Endothelial cell of umbilical vein (primary cell): ENCODE data around the gene NCOA7. TPM values are rescaled to one million over a fixed set of nuclear protein-coding genes. Genes with fewer than 3 reads are reported as not detected.

Experiments
- BruUV-seq: library from RNA; stranded (reverse); fragments of 400-500 nt; replicated peaks from 2 replicates; lab custom pipeline; 2021; lab: Mats Ljungman, UMichigan
- CTCF ChIA-PET: fragments of 300-600, 350-600 bp; sonication (Branson Sonifier 250); formaldehyde crosslinking; loops from one replicate; lab custom pipeline; 2021; ENCODE audit warnings: antibody characterized with exemption, inconsistent platforms; lab: Charles Lee
- POLR2A ChIA-PET: fragments of 300-600, 350-600 bp; sonication (Branson Sonifier 250); formaldehyde crosslinking; loops from one replicate; lab custom pipeline; 2021; ENCODE audit warnings: antibody characterized with exemption, inconsistent platforms; lab: Charles Lee
- DNase-seq: peaks from one replicate; pipeline ENCODE4 v3.0.0-alpha.2; 2011; ENCODE audit warnings: low read depth, low spot score
- FAIRE-seq: peaks from 2 replicates; lab custom pipeline; 2011; peaks lifted over from hg19 to GRCh38; lab: Jason Lieb, UNC
- H2AFZ ChIP-seq: 2 replicates; pipeline ENCODE4 v1.6.0; 2012; ENCODE audit warnings: low read depth, low read length, control low read depth, inconsistent platforms
- H3K27ac ChIP-seq: 2 replicates; pipeline ENCODE4 v1.5.1; 2011; ENCODE audit warnings: low read depth, mild to moderate bottlenecking, control low read depth, low read length, moderate library complexity; ENCODE audit not compliant: insufficient read depth
- H3K27me3 ChIP-seq, 2 experiments: 2 replicates each; pipeline versions ENCODE4 v1.6.0 to v1.6.1; 2011; ENCODE audit warnings: low read length in 2 of 2, mixed read lengths in 1 of 2; ENCODE audit not compliant: control insufficient read depth in 2 of 2, insufficient read depth in 2 of 2
- H3K36me3 ChIP-seq, 2 experiments: 2 replicates in 1 of 2; 3 replicates in 1 of 2; pipeline ENCODE4 v1.5.1; 2011; ENCODE audit warnings: low read length in 2 of 2, mild to moderate bottlenecking in 1 of 2, moderate library complexity in 1 of 2; ENCODE audit not compliant: control insufficient read depth in 2 of 2, insufficient read depth in 2 of 2; ENCODE audit errors: extremely low read depth in 1 of 2
- H3K4me1 ChIP-seq: 3 replicates; pipeline ENCODE4 v1.5.1; 2011; ENCODE audit warnings: mild to moderate bottlenecking, low read length; ENCODE audit not compliant: control insufficient read depth, insufficient read depth; ENCODE audit errors: extremely low read depth
- H3K4me2 ChIP-seq: 2 replicates; pipeline ENCODE4 v1.6.1; 2011; ENCODE audit warnings: low read length, control low read depth, mixed read lengths; ENCODE audit not compliant: insufficient read depth
- H3K4me3 ChIP-seq, 3 experiments: fragments of 200-600 bp in 1 of 3; sonication (generic), shearing (Covaris generic) in 1 of 3; replicated peaks in 1 of 3; 2 replicates each; pipeline ENCODE4 v1.5.1; 2011 to 2016; ENCODE audit warnings: control low read depth in 3 of 3, low read length in 3 of 3, mild to moderate bottlenecking in 2 of 3, inconsistent platforms in 1 of 3, low read depth in 1 of 3, moderate library complexity in 1 of 3; ENCODE audit not compliant: insufficient read depth in 1 of 3
- H3K79me2 ChIP-seq: 2 replicates; pipeline ENCODE4 v1.6.0; 2012; ENCODE audit warnings: low read length, inconsistent platforms; ENCODE audit not compliant: control insufficient read depth, insufficient read depth
- H3K9ac ChIP-seq: replicated peaks from 2 replicates; pipeline ENCODE3; 2011; ENCODE audit warnings: low read length, control low read depth; ENCODE audit not compliant: insufficient read depth; ENCODE audit errors: extremely low read depth
- H3K9me1 ChIP-seq: replicated peaks from 3 replicates; pipeline ENCODE4 v1.6.0; 2011; ENCODE audit warnings: mild to moderate bottlenecking, low read length; ENCODE audit not compliant: control insufficient read depth, insufficient read depth; ENCODE audit errors: extremely low read depth
- H3K9me3 ChIP-seq: replicated peaks from 2 replicates; pipeline ENCODE4 v1.5.1; 2012; ENCODE audit warnings: low read length, inconsistent platforms; ENCODE audit not compliant: control insufficient read depth, insufficient read depth
- H4K20me1 ChIP-seq: replicated peaks from 2 replicates; pipeline ENCODE3; 2011; ENCODE audit warnings: mild to moderate bottlenecking, low read length; ENCODE audit not compliant: control insufficient read depth, insufficient read depth; ENCODE audit errors: extremely low read depth
- CTCF ChIP-seq, 2 donors: IDR thresholded peaks; 1 replicate in 1 of 2; 2 replicates in 1 of 2; pipeline ENCODE4 v1.5.1; 2011; ENCODE audit warnings: low read length in 2 of 2, mild to moderate bottlenecking in 2 of 2, moderate library complexity in 2 of 2, control low read depth in 1 of 2, inconsistent platforms in 1 of 2, low read depth in 1 of 2; ENCODE audit not compliant: insufficient read depth in 1 of 2; ENCODE audit errors: extremely low read depth in 1 of 2
- EZH2 ChIP-seq: IDR thresholded peaks from 2 replicates; pipeline ENCODE4 v1.6.1; 2012; ENCODE audit warnings: borderline replicate concordance, low read depth, mild to moderate bottlenecking, moderate library complexity, low read length, inconsistent platforms; ENCODE audit not compliant: severe bottlenecking
- FOS ChIP-seq: IDR thresholded peaks from 2 replicates; pipeline ENCODE4 v1.6.1; 2011; ENCODE audit warnings: mild to moderate bottlenecking, low read length, moderate library complexity, borderline replicate concordance; ENCODE audit not compliant: insufficient read depth
- GATA2 ChIP-seq: IDR thresholded peaks from 2 replicates; pipeline ENCODE4 v1.7.0; 2011; ENCODE audit warnings: low read depth, mild to moderate bottlenecking, moderate library complexity, mixed read lengths, low read length; ENCODE audit not compliant: insufficient read length, insufficient read depth
- JUN ChIP-seq: IDR thresholded peaks from 2 replicates; pipeline ENCODE4 v1.6.1; 2011; ENCODE audit warnings: borderline replicate concordance, low read depth; ENCODE audit not compliant: insufficient read length, insufficient read depth
- MYC ChIP-seq: IDR thresholded peaks from one replicate; pipeline ENCODE4 v1.6.1; 2011; ENCODE audit warnings: mild to moderate bottlenecking, low read depth, low read length
- POLR2AphosphoS5 ChIP-seq: IDR thresholded peaks from 2 replicates; pipeline ENCODE4 v1.6.1; 2012; ENCODE audit warnings: low read depth, mild to moderate bottlenecking, control low read depth, low read length, moderate library complexity; ENCODE audit not compliant: insufficient read depth
- dilution Hi-C: fragments of 300-500 bp; cut with MboI; formaldehyde crosslinking; loops from one replicate; pipeline ENCODE4 v1.15.0; 2019; ENCODE audit warnings: low sequenced_read_pairs; ENCODE audit not compliant: extremely low pct_ligation_motif_present
- intact Hi-C: fragments of 100-400 bp; cut with micrococcal nuclease; formaldehyde crosslinking; loops from one replicate; pipeline ENCODE4 v1.10.0; 2022
- polyA plus RNA-seq, 4 experiments: library from polyadenylated mRNA; depleted of rRNA in 3 of 4; stranded (reverse) in 3 of 4; unstranded in 1 of 4; fragments of >200 nt; gene quantifications; 2 replicates each; pipeline versions ENCODE4 v1.2.1 to v1.2.3, GENCODE V29; 2011 to 2012; ENCODE audit warnings: missing spikeins in 1 of 4
- total RNA-seq: library from RNA; stranded (reverse); gene quantifications from 2 replicates; pipeline ENCODE4 v1.2.3, GENCODE V29; 2021

NCOA7 gene
- total and polyA plus RNA-seq, 2 donors (not counting 3 experiments of a cell fraction or from before 2014, with no cell fraction given) = 27.7 to 71.2 TPM

DNA sequence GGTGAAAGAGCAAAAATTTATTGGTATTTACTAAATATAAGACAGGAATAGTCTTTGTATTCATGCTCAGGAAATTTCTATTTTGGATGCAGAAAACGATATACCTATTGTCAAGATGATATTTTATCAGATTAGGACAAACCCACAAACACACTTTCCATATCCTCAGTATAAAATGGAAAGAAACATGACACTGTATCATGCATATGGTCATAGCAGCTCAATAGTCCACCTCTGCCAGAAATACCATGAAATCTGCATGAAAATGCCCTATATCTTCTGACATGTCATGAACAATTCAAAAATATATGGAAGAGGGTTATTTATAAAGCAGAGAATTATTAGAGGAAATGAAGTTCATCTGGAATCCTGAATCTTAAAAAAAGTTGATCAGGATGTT, 154.1 kb downstream of the NCOA7 start:
- dilution Hi-C loops (no loop called here), intact Hi-C loops (loop anchor here (2.0 kb wide), 1 partner anchor 36 kb away; no protein-coding TSS in a partner anchor)
- FAIRE-seq (no peak), DNase-seq (no peak)
- no peak overlapping the region for H3K4me3 ChIP-seq
- H3K4me1 ChIP-seq = peaks cover 40% of the 10 kb centered on the region
- no peak overlapping the region for H2AFZ ChIP-seq
- ChIA-PET POLR2A (no interaction called here), CTCF (interaction anchor here (1.1 to 7.0 kb wide), 3 partner anchors 10 to 154 kb away, joined by 3 to 86 read pairs (median 16); partner anchors contain the start of genes HINT3 and NCOA7)
- no peaks in the 10 kb centered on the region for H4K20me1 ChIP-seq
- no peaks in the 10 kb centered on the region for H3K79me2 ChIP-seq
- no peaks in the 10 kb centered on the region for H3K27me3 ChIP-seq
- no peaks in the 10 kb centered on the region for H3K9me3 ChIP-seq
- BruUV-seq = TSS peak; percentile 56
- no peaks in the 10 kb centered on the region for H3K9me1 ChIP-seq
- TF ChIP-seq POLR2AphosphoS5 (no peak), EZH2 (no peak), JUN (no peak), MYC (no peak)
- H3K9ac ChIP-seq = no peak overlapping the region
- peak overlapping the region; percentile 89 for H3K27ac ChIP-seq
- H3K36me3 ChIP-seq = no peaks in the 10 kb centered on the region
- peak overlapping the region; percentile 54 for H3K4me2 ChIP-seq

DNA sequence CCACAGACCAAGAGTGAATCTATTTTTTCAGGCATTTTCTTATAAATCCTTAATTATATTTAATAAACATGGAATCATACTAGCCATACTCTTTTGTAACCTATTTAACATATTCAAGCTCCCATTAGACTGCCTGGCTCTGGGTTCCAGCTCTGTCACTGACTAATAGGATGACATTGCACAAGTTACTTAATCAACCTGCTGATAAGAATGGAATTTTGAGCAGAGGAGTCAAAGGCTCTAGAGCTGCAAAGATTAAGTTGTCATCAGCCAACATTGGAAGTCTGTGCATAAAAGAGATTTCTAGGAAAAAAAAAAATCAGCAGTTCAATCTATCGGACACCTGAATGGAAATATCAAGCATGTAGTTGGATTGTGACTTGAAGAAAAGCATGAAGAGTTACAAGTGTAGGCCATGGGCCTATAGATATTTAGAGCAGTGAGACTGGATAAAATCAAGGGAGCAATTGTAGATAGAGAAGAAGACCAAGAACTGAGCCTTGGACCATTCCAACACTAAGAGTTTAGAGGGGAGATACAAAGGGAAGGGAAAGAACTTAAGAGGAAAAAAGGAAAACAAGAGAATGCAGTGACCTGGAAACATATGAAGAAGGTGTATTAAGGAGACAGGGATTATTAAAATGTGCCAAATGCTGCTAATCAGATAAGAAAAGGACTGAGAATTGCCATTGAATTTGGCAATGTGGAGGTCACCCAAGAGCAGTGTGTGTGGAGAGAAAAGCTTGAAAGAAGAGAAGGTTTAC, 154.8 kb downstream of the NCOA7 start:
- dilution Hi-C loops (no loop called here), intact Hi-C loops (loop anchor here (1.0 to 2.0 kb wide), 2 partner anchors 11 to 37 kb away; partner anchors contain the start of gene HINT3)
- DNase-seq (peak; percentile 59), FAIRE-seq (peak; percentile 12)
- no peaks in the 10 kb centered on the region for H3K9me1 ChIP-seq
- peak overlapping the region; percentile 85 for H3K4me2 ChIP-seq
- no peak overlapping the region for H3K4me3 ChIP-seq
- no peaks in the 10 kb centered on the region for H4K20me1 ChIP-seq
- BruUV-seq = TSS peak; percentile 91
- peak; percentile 27 for TF ChIP-seq GATA2
- TF ChIP-seq FOS = no peak
- TF ChIP-seq MYC = no peak
- TF ChIP-seq CTCF (IDR thresholded peaks at IDR 0.05; ENCODE audit: extremely low read depth in 1 of 2, insufficient read depth in 1 of 2, low read depth in 1 of 2, low read length in 2 of 2) = no peak
- no peaks in the 10 kb centered on the region for H3K79me2 ChIP-seq
- peaks cover 40% of the 10 kb centered on the region for H3K4me1 ChIP-seq
- ChIA-PET POLR2A (interaction anchor here (0.7 kb wide), 1 partner anchor 155 kb away, joined by 3 read pairs; the partner anchor contains the start of gene NCOA7), CTCF (interaction anchor here (0.8 to 7.0 kb wide), 9 partner anchors 11 to 632 kb away, joined by 3 to 86 read pairs (median 5); partner anchors contain the start of genes HINT3 and NCOA7)
- H3K9ac ChIP-seq = peak overlapping the region; percentile 46
- H3K27ac ChIP-seq = peak overlapping the region; percentile 89
- H2AFZ ChIP-seq = peak overlapping the region; percentile 6
- no peaks in the 10 kb centered on the region for H3K9me3 ChIP-seq
- no peaks in the 10 kb centered on the region for H3K27me3 ChIP-seq
- no peaks in the 10 kb centered on the region for H3K36me3 ChIP-seq
